Adipose tissue (tissue), 3 donors: Measurements from ENCODE around the gene RANBP6. TPM values are rescaled to one million over a fixed set of nuclear protein-coding genes. Genes with fewer than 3 reads are reported as not detected.
"Not testable (repeated sequence)": the region's sequence is repeated elsewhere in the genome, so short reads cannot be mapped to it uniquely, and the experiment has no call there.

Experiments
- H3K27ac ChIP-seq: one replicate; pipeline ENCODE4 v1.5.1; 2013; ENCODE audit warnings: low read depth, low read length
- WGBS, 3 donors: extraction: QIAGEN DNeasy Blood & Tissue Kit; methylation state at CpG; one replicate each; pipeline ENCODE4 v1.1.7; 2013; 5-methylcytosine and 5-hydroxymethylcytosine counted together
- polyA plus RNA-seq, 3 donors: library from polyadenylated mRNA; stranded (reverse); fragments of 200-250 nt; gene quantifications; one replicate each; pipeline ENCODE4 v1.2.3, GENCODE V29; 2013
- donor health status: healthy with polysubstance abuse.
- donor health status: Bipolar disorder and iron deficiency.
- donor health status: healthy.

RANBP6 gene
- polyA plus RNA-seq = 1 to 10 TPM; 4.0 to 7.5 (median 5.6) TPM

- WGBS, 3 donors = 3 to 11% (median 11%) methylated on average over 41 to 43 of the region's 43 CpGs
- peak within 1 kb of the TSS; percentile 23 for H3K27ac ChIP-seq
Measured at GRCh38 chr9:6015278-6016157, at the start of gene RANBP6. TSS of gene RANBP6 (minus strand) at chr9:6015624. CDS start at chr9:6015607, 17 bp downstream.

GRCh38 chr9:6063146-6063545 is 47.7 kb upstream of the RANBP6 start:
- WGBS, 3 donors = 83 to 89% (median 88%) methylated on average over 7 of the region's 7 CpGs
- not testable (repeated sequence) for H3K27ac ChIP-seq

GRCh38 chr9:6055666-6056065 is 40.2 kb upstream of the RANBP6 start:
- no peak overlapping the region for H3K27ac ChIP-seq
- 56 to 58% (median 57%) methylated on average over 3 of the region's 3 CpGs for WGBS, 3 donors

DNA sequence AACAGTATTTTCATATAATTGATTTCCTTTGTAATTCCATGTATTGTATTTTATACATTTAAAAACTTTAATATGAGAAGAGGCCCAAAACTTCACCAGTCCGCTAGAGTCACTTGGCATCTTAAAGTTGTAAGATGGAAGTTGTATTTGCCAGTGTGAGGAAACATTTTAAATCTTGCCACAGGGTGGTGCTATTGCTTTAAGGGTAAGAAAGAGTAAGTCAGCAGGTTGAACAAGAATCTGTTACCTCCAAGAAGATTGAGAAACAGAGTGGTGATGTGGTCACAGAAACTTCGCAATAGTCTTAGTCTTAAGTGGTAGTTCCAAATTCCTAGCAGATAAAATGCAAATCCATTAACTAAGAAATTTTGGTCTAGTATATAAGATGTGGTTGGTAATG is 39.8 kb upstream of the RANBP6 start:
- H3K27ac ChIP-seq = no peak overlapping the region
- 15 to 32% (median 31%) methylated on average over 2 of the region's 2 CpGs for WGBS, 3 donors

- WGBS, 3 donors = 0 to 10% (median 4%) methylated on average over 3 of the region's 3 CpGs
- H3K27ac ChIP-seq = no peak overlapping the region
Measured at GRCh38 chr9:6054280-6055099, 39.1 kb upstream of the RANBP6 start.

GRCh38 chr9:6052293-6052919 is 37.0 kb upstream of the RANBP6 start:
- H3K27ac ChIP-seq = no peak overlapping the region
- WGBS, 3 donors = 71 to 77% (median 74%) methylated on average over 2 of the region's 2 CpGs

GRCh38 chr9:6051511-6051950 is 36.1 kb upstream of the RANBP6 start:
- H3K27ac ChIP-seq = no peak overlapping the region
- WGBS, 3 donors = 91 to 95% (median 92%) methylated on average over 2 of the region's 2 CpGs

GRCh38 chr9:6049798-6050197 is 34.4 kb upstream of the RANBP6 start:
- no peak overlapping the region for H3K27ac ChIP-seq
- 56 to 82% (median 74%) methylated on average over 1 of the region's 1 CpG for WGBS, 3 donors

GRCh38 chr9:6048039-6048438 is 32.6 kb upstream of the RANBP6 start:
- WGBS, 3 donors = 86 to 89% (median 87%) methylated on average over 1 of the region's 1 CpG
- no peak overlapping the region for H3K27ac ChIP-seq

DNA sequence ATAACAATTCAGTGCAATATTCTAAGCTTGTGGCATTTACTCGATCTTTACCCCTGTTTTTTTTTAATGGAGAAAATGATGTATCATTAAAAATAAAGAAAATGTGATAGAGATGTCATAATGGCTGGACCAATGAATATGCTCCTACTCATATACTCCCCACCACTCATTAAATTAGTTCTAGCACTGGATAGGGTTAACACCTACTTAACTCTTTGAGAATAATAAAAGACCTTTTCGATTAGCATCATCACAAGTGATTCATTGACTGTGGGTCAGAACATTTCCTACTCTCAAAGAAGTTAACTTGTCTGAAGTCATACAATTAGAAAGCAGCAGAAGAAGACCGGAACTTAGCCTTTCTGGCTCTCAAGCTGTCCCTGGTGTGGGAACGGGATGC is 31.6 kb upstream of the RANBP6 start:
- WGBS, 3 donors = 78 to 85% (median 80%) methylated on average over 4 of the region's 4 CpGs
- H3K27ac ChIP-seq = no peak overlapping the region

DNA sequence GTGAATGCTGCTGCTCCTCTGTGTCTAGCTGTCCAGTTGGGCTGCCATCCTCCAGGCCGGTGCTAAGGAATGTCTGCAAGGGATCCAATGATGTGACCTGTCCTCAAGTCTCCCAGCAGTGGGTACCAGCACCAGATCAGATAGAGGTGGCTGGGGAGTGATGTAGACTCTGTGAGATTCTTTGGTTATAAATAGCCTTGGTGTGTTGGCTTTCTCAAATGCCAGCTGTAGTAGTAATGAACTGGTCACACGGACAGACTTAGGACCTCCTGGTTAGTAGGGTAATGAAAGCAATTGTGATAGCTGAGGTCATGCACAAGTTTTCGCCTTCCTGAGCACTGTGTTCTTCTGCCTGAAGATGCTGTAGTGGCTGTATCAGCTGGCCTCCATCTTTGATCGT is 29.9 kb upstream of the RANBP6 start:
- no peak overlapping the region for H3K27ac ChIP-seq
- 80 to 88% (median 81%) methylated on average over 4 of the region's 4 CpGs for WGBS, 3 donors

GRCh38 chr9:6040077-6040476 is 24.7 kb upstream of the RANBP6 start:
- H3K27ac ChIP-seq = no peak overlapping the region
- 86 to 96% (median 90%) methylated on average over 3 of the region's 3 CpGs for whole genome bisulfite sequencing, 3 donors

- WGBS, 3 donors = 86 to 89% (median 87%) methylated on average over 3 of the region's 3 CpGs
Measured at GRCh38 chr9:6036391-6036790, 21.0 kb upstream of the RANBP6 start.

DNA sequence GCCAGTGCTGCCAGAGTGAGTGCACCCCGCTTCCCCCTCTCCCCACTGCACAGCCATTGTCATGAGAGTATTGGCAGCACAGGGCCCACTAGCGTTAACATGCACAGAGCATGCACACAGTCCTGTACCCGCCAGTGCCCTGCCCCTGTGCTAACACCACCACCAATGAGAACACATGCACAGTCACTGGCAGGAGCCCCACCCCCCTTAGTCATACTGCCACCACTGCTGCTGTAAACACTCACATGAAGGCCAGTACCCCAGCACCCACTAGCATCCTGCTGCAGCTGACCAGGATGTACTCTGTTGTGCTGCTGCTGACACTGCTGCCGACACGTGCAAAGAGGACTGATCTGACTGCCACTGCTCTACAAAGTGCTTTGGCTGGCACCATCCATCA is 19.5 kb upstream of the RANBP6 start:
- WGBS, 3 donors = 79 to 90% (median 84%) methylated on average over 5 of the region's 5 CpGs
- H3K27ac ChIP-seq = no peak overlapping the region

More at GRCh38 chr9:6036391-6036790, 21.0 kb upstream of the RANBP6 start:
- no peak overlapping the region for H3K27ac ChIP-seq

- no peak overlapping the region for H3K27ac ChIP-seq
- 50 to 73% (median 63%) methylated on average over 4 of the region's 4 CpGs for WGBS, 3 donors
Measured at GRCh38 chr9:6029604-6030274, 14.3 kb upstream of the RANBP6 start.

DNA sequence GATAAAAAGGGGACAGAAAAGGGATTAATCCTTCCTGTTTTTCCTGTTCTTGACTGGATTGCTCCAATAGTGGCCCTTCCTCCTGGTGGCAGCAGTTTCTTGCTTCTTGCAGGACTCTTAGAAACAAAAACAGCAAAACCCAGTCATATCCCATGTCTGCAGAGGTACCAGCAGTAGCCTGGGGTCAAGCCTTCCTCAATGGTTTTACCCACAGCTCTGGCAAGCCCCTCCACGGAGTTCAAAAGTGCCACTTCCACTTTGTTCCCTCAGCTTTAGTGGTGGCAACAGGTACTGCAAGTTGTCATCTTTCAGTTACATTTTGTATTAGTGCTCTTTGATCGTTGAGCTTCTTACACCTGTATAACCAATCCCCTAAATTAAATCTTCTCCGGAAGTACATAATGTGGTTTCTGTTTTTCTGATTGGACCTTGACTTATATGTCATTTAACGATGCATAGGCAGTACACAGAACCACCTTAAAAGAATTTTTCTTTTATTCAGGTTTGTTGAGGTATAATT is 8.7 kb upstream of the RANBP6 start:
- H3K27ac ChIP-seq = no peak overlapping the region
- 26 to 48% (median 45%) methylated on average over 4 of the region's 4 CpGs for WGBS, 3 donors

GRCh38 chr9:6016975-6017374 is 1.6 kb upstream of the RANBP6 start:
- 93 to 96% (median 94%) methylated on average over 10 of the region's 10 CpGs for WGBS, 3 donors
- H3K27ac ChIP-seq = not testable (repeated sequence)

DNA sequence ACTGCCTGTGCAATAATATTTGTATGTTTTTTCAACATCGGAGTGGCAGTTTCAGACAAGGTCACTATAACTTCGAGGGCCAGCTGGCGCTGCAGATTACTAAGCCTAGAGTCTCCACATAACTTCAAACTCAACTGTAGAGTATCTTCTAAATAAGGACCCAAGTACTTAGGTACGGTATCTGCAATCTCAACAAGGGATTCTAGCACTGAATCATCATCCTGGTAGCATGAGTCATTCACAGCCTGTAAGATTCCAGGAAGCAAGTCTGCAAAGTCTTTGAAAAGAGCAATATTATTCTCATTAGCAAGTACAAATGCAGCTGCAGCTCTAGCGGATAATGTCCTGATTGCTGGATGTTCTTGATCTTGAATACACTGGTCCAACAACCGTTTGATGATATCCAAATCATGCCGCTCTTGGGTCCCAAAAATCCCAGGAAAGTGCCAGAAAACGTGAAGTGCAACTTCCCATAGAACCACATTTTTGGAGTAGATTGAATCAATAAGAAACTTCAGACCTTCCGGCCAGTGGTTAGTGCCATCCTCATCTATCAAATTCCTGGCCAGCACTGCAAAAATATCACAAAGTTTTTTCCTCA is 654 bp downstream of the RANBP6 start:
- peak overlapping the region; percentile 23 for H3K27ac ChIP-seq
- 16 to 38% (median 37%) methylated on average over 9 of the region's 9 CpGs for WGBS, 3 donors
